Endothelial cell of umbilical vein (primary cell): Measurements from ENCODE around the gene RFC3. TPM values are rescaled to one million over a fixed set of nuclear protein-coding genes. Genes with fewer than 3 reads are reported as not detected.

Experiments
- BruUV-seq: library from RNA; stranded (reverse); fragments of 400-500 nt; replicated peaks from 2 replicates; lab custom pipeline; 2021; lab: Mats Ljungman, UMichigan
- CTCF ChIA-PET: fragments of 300-600, 350-600 bp; sonication (Branson Sonifier 250); formaldehyde crosslinking; loops from one replicate; lab custom pipeline; 2021; ENCODE audit warnings: antibody characterized with exemption, inconsistent platforms; lab: Charles Lee
- POLR2A ChIA-PET: fragments of 300-600, 350-600 bp; sonication (Branson Sonifier 250); formaldehyde crosslinking; loops from one replicate; lab custom pipeline; 2021; ENCODE audit warnings: antibody characterized with exemption, inconsistent platforms; lab: Charles Lee
- DNase-seq: peaks from one replicate; pipeline ENCODE4 v3.0.0-alpha.2; 2011; ENCODE audit warnings: low read depth, low spot score
- FAIRE-seq: peaks from 2 replicates; lab custom pipeline; 2011; peaks lifted over from hg19 to GRCh38; lab: Jason Lieb, UNC
- H2AFZ ChIP-seq: 2 replicates; pipeline ENCODE4 v1.6.0; 2012; ENCODE audit warnings: low read depth, low read length, control low read depth, inconsistent platforms
- H3K27ac ChIP-seq: 2 replicates; pipeline ENCODE4 v1.5.1; 2011; ENCODE audit warnings: low read depth, mild to moderate bottlenecking, control low read depth, low read length, moderate library complexity; ENCODE audit not compliant: insufficient read depth
- H3K27me3 ChIP-seq, 2 experiments: 2 replicates each; pipeline versions ENCODE4 v1.6.0 to v1.6.1; 2011; ENCODE audit warnings: low read length in 2 of 2, mixed read lengths in 1 of 2; ENCODE audit not compliant: control insufficient read depth in 2 of 2, insufficient read depth in 2 of 2
- H3K36me3 ChIP-seq, 2 experiments: 2 replicates in 1 of 2; 3 replicates in 1 of 2; pipeline ENCODE4 v1.5.1; 2011; ENCODE audit warnings: low read length in 2 of 2, mild to moderate bottlenecking in 1 of 2, moderate library complexity in 1 of 2; ENCODE audit not compliant: control insufficient read depth in 2 of 2, insufficient read depth in 2 of 2; ENCODE audit errors: extremely low read depth in 1 of 2
- H3K4me1 ChIP-seq: 3 replicates; pipeline ENCODE4 v1.5.1; 2011; ENCODE audit warnings: mild to moderate bottlenecking, low read length; ENCODE audit not compliant: control insufficient read depth, insufficient read depth; ENCODE audit errors: extremely low read depth
- H3K4me2 ChIP-seq: 2 replicates; pipeline ENCODE4 v1.6.1; 2011; ENCODE audit warnings: low read length, control low read depth, mixed read lengths; ENCODE audit not compliant: insufficient read depth
- H3K4me3 ChIP-seq, 3 experiments: fragments of 200-600 bp in 1 of 3; sonication (generic), shearing (Covaris generic) in 1 of 3; replicated peaks in 1 of 3; 2 replicates each; pipeline ENCODE4 v1.5.1; 2011 to 2016; ENCODE audit warnings: control low read depth in 3 of 3, low read length in 3 of 3, mild to moderate bottlenecking in 2 of 3, inconsistent platforms in 1 of 3, low read depth in 1 of 3, moderate library complexity in 1 of 3; ENCODE audit not compliant: insufficient read depth in 1 of 3
- H3K79me2 ChIP-seq: 2 replicates; pipeline ENCODE4 v1.6.0; 2012; ENCODE audit warnings: low read length, inconsistent platforms; ENCODE audit not compliant: control insufficient read depth, insufficient read depth
- H3K9ac ChIP-seq: replicated peaks from 2 replicates; pipeline ENCODE3; 2011; ENCODE audit warnings: low read length, control low read depth; ENCODE audit not compliant: insufficient read depth; ENCODE audit errors: extremely low read depth
- H3K9me1 ChIP-seq: replicated peaks from 3 replicates; pipeline ENCODE4 v1.6.0; 2011; ENCODE audit warnings: mild to moderate bottlenecking, low read length; ENCODE audit not compliant: control insufficient read depth, insufficient read depth; ENCODE audit errors: extremely low read depth
- H3K9me3 ChIP-seq: replicated peaks from 2 replicates; pipeline ENCODE4 v1.5.1; 2012; ENCODE audit warnings: low read length, inconsistent platforms; ENCODE audit not compliant: control insufficient read depth, insufficient read depth
- H4K20me1 ChIP-seq: replicated peaks from 2 replicates; pipeline ENCODE3; 2011; ENCODE audit warnings: mild to moderate bottlenecking, low read length; ENCODE audit not compliant: control insufficient read depth, insufficient read depth; ENCODE audit errors: extremely low read depth
- EZH2 ChIP-seq: IDR thresholded peaks from 2 replicates; pipeline ENCODE4 v1.6.1; 2012; ENCODE audit warnings: borderline replicate concordance, low read depth, mild to moderate bottlenecking, moderate library complexity, low read length, inconsistent platforms; ENCODE audit not compliant: severe bottlenecking
- FOS ChIP-seq: IDR thresholded peaks from 2 replicates; pipeline ENCODE4 v1.6.1; 2011; ENCODE audit warnings: mild to moderate bottlenecking, low read length, moderate library complexity, borderline replicate concordance; ENCODE audit not compliant: insufficient read depth
- GATA2 ChIP-seq: IDR thresholded peaks from 2 replicates; pipeline ENCODE4 v1.7.0; 2011; ENCODE audit warnings: low read depth, mild to moderate bottlenecking, moderate library complexity, mixed read lengths, low read length; ENCODE audit not compliant: insufficient read length, insufficient read depth
- JUN ChIP-seq: IDR thresholded peaks from 2 replicates; pipeline ENCODE4 v1.6.1; 2011; ENCODE audit warnings: borderline replicate concordance, low read depth; ENCODE audit not compliant: insufficient read length, insufficient read depth
- MYC ChIP-seq: IDR thresholded peaks from one replicate; pipeline ENCODE4 v1.6.1; 2011; ENCODE audit warnings: mild to moderate bottlenecking, low read depth, low read length
- POLR2A ChIP-seq: IDR thresholded peaks from 2 replicates; pipeline ENCODE4 v1.6.1; 2012; ENCODE audit warnings: low read depth, mild to moderate bottlenecking, control low read depth, low read length
- POLR2AphosphoS5 ChIP-seq: IDR thresholded peaks from 2 replicates; pipeline ENCODE4 v1.6.1; 2012; ENCODE audit warnings: low read depth, mild to moderate bottlenecking, control low read depth, low read length, moderate library complexity; ENCODE audit not compliant: insufficient read depth
- dilution Hi-C: fragments of 300-500 bp; cut with MboI; formaldehyde crosslinking; loops from one replicate; pipeline ENCODE4 v1.15.0; 2019; ENCODE audit warnings: low sequenced_read_pairs; ENCODE audit not compliant: extremely low pct_ligation_motif_present
- intact Hi-C: fragments of 100-400 bp; cut with micrococcal nuclease; formaldehyde crosslinking; loops from one replicate; pipeline ENCODE4 v1.10.0; 2022
- polyA plus RNA-seq, 4 experiments: library from polyadenylated mRNA; depleted of rRNA in 3 of 4; stranded (reverse) in 3 of 4; unstranded in 1 of 4; fragments of >200 nt; gene quantifications; 2 replicates each; pipeline versions ENCODE4 v1.2.1 to v1.2.3, GENCODE V29; 2011 to 2012; ENCODE audit warnings: missing spikeins in 1 of 4
- total RNA-seq: library from RNA; stranded (reverse); gene quantifications from 2 replicates; pipeline ENCODE4 v1.2.3, GENCODE V29; 2021
- TF ChIP-seq, protein P1 (sequence below): IDR thresholded peaks from 2 replicates; pipeline ENCODE4 v1.6.1; 2011; ENCODE audit not compliant: insufficient read depth, insufficient read length
- TF ChIP-seq, protein P2 (sequence below), 2 donors: IDR thresholded peaks; 1 replicate in 1 of 2; 2 replicates in 1 of 2; pipeline ENCODE4 v1.5.1; 2011; ENCODE audit warnings: low read length in 2 of 2, mild to moderate bottlenecking in 2 of 2, moderate library complexity in 2 of 2, control low read depth in 1 of 2, inconsistent platforms in 1 of 2, low read depth in 1 of 2; ENCODE audit not compliant: insufficient read depth in 1 of 2; ENCODE audit errors: extremely low read depth in 1 of 2

The RFC3 gene
- total and polyA plus RNA-seq, 2 donors (not counting 3 experiments of a cell fraction or from before 2014, with no cell fraction given) = 7.3 to 17.9 TPM

DNA sequence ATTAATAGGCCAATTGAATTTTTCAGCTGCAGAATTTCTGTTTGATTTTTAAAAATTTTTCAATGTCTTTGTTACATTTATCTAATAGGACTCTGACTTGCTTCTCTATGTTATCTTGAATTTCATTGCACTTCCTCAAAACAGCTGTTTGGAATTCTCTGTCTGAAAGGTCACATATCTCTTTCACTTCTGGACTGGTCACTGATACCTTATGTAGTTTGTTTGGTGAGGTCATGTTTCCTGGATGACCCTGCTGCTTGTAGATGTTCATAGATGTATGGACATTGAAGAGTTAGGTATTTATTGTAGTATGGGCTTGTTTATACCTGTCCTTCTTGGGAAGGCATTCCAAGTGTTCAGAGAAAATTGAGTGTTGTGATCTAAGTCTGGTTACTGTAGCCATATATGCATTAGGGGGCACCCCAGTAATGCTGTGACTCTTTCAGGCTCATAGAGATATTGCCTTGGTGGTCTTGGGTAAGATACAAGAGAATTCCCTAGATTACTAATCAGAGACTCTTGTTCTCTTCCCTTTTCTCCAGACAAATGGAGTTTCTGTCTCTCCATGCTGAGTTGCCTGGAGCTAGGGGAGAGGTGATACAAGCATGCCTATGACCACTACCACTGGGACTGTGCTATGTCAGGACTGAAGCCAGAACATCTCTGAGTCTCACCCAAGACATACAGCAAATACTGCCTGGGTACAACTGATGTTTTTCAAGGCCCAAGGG, 27.8 kb downstream of the RFC3 start:
- Histone ChIP-seq H3K9ac (no peak overlapping the region), H4K20me1 (no peaks in the 10 kb centered on the region), H3K9me1 (no peaks in the 10 kb centered on the region), H3K36me3 (no peaks in the 10 kb centered on the region), H3K4me3 (no peak overlapping the region), H3K27me3 (no peaks in the 10 kb centered on the region), H3K4me1 (no peaks in the 10 kb centered on the region), H3K9me3 (no peaks in the 10 kb centered on the region), H2AFZ (no peak overlapping the region), H3K79me2 (no peaks in the 10 kb centered on the region), H3K27ac (no peak overlapping the region), H3K4me2 (no peak overlapping the region)
- FAIRE-seq = no peak
- CTCF ChIA-PET = no interaction called here
- TF ChIP-seq JUN = peak; percentile 3
- no peak for TF ChIP-seq POLR2A
- dilution Hi-C loops = no loop called here
- intact Hi-C loops = no loop called here
- BruUV-seq = no TSS peak
- POLR2A ChIA-PET = no interaction called here
- peak; percentile 4 for DNase-seq

DNA sequence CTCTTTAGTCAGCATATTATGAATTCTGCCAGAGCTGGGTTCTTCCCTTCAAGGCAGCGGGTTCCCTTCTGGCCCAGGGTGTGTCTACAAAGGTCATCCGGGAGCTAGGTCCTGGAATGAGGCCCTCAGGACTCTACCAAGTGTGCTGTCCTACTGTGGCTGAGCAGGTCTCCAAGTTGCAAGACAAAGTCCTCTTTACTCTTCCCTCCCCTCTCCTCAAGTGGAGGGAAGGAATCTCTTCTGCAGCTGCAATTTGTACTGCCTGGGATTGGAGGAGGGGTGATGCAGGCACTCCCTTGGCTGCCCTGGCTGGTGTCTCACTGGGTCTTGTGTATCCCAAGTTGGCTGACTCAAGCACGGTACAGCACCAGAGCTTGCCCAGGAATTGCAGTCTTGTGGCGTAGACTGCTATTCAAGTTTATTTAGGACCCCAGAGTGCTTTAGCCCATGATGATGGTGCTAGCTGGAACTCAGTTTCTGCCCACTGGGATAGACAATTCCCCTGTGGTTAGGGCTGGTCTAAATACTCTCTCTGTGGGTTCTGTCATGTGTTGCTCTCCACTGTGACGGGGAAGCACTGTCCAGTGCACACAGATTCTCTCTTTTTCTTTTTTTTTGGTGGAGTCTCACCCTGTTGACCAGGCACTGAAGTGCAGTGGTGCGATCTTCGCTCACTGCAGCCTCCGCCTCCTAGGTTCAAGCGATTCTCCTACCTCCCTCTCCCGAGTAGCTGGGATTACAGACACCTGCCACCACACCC, 28.5 kb downstream of the RFC3 start:
- ChIA-PET CTCF (no interaction called here), POLR2A (no interaction called here)
- H3K27ac ChIP-seq = no peak overlapping the region
- no peaks in the 10 kb centered on the region for H3K36me3 ChIP-seq
- DNase-seq (no peak), FAIRE-seq (no peak)
- H3K27me3 ChIP-seq = no peaks in the 10 kb centered on the region
- no peaks in the 10 kb centered on the region for H3K4me1 ChIP-seq
- dilution Hi-C loops = no loop called here
- no peak for TF ChIP-seq FOS
- no peak for TF ChIP-seq JUN
- no peak for TF ChIP-seq POLR2A
- TF ChIP-seq, protein P1, sequence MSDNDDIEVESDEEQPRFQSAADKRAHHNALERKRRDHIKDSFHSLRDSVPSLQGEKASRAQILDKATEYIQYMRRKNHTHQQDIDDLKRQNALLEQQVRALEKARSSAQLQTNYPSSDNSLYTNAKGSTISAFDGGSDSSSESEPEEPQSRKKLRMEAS = no peak
- TF ChIP-seq, protein P2, sequence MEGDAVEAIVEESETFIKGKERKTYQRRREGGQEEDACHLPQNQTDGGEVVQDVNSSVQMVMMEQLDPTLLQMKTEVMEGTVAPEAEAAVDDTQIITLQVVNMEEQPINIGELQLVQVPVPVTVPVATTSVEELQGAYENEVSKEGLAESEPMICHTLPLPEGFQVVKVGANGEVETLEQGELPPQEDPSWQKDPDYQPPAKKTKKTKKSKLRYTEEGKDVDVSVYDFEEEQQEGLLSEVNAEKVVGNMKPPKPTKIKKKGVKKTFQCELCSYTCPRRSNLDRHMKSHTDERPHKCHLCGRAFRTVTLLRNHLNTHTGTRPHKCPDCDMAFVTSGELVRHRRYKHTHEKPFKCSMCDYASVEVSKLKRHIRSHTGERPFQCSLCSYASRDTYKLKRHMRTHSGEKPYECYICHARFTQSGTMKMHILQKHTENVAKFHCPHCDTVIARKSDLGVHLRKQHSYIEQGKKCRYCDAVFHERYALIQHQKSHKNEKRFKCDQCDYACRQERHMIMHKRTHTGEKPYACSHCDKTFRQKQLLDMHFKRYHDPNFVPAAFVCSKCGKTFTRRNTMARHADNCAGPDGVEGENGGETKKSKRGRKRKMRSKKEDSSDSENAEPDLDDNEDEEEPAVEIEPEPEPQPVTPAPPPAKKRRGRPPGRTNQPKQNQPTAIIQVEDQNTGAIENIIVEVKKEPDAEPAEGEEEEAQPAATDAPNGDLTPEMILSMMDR (IDR thresholded peaks at IDR 0.05; ENCODE audit: extremely low read depth in 1 of 2, insufficient read depth in 1 of 2, low read depth in 1 of 2, low read length in 2 of 2) = no peak
- no peak for TF ChIP-seq POLR2AphosphoS5
- no peak for TF ChIP-seq EZH2
- no peak for TF ChIP-seq MYC
- no peak for TF ChIP-seq GATA2
- H3K79me2 ChIP-seq = no peaks in the 10 kb centered on the region
- no TSS peak for BruUV-seq
- no peaks in the 10 kb centered on the region for H4K20me1 ChIP-seq
- no peak overlapping the region for H2AFZ ChIP-seq
- no peaks in the 10 kb centered on the region for H3K9me1 ChIP-seq
- no peaks in the 10 kb centered on the region for H3K9me3 ChIP-seq
- no peak overlapping the region for H3K4me3 ChIP-seq
- no peak overlapping the region for H3K9ac ChIP-seq
- intact Hi-C loops = no loop called here
- H3K4me2 ChIP-seq = no peak overlapping the region
